CD8-positive, alpha-beta memory T cell (primary cell): ENCODE data around the gene OR8H3. TPM values are rescaled to one million over a fixed set of nuclear protein-coding genes. Genes with fewer than 3 reads are reported as not detected.
"Not testable (repeated sequence)": the region's sequence is repeated elsewhere in the genome, so short reads cannot be mapped to it uniquely, and the experiment has no call there.

Source experiments
- CTCF ChIA-PET: fragments of 350-600 bp; sonication (Branson Sonifier 250); formaldehyde crosslinking; loops from one replicate; lab custom pipeline; 2021; ENCODE audit warnings: antibody characterized with exemption; lab: Charles Lee
- POLR2A ChIA-PET: fragments of 350-600 bp; sonication (Branson Sonifier 250); formaldehyde crosslinking; loops from one replicate; lab custom pipeline; 2021; ENCODE audit warnings: antibody characterized with exemption; lab: Charles Lee
- DNase-seq, 5 donors: peaks; one replicate each; pipeline versions ENCODE4 v3.0.0 to v3.0.0-alpha.2; 2020 to 2022; ENCODE audit warnings: mixed read lengths in 1 of 5
- H3K27ac ChIP-seq: one replicate; pipeline ENCODE4 v1.7.0; 2013; ENCODE audit warnings: low read depth, mild to moderate bottlenecking, low read length, moderate library complexity
- H3K27me3 ChIP-seq: 2 replicates; pipeline ENCODE4 v1.7.0; 2013; ENCODE audit warnings: low read length, mild to moderate bottlenecking; ENCODE audit not compliant: insufficient read depth, poor library complexity, severe bottlenecking
- H3K36me3 ChIP-seq: 2 replicates; pipeline ENCODE4 v1.7.0; 2013; ENCODE audit warnings: mild to moderate bottlenecking, low read length, moderate library complexity; ENCODE audit not compliant: insufficient read depth
- H3K4me1 ChIP-seq: 2 replicates; pipeline ENCODE4 v1.7.0; 2013; ENCODE audit warnings: mild to moderate bottlenecking, low read length, moderate library complexity; ENCODE audit not compliant: insufficient read depth
- H3K4me3 ChIP-seq: 2 replicates; pipeline ENCODE4 v1.7.0; 2013; ENCODE audit warnings: mild to moderate bottlenecking, low read length
- H3K9me3 ChIP-seq: 2 replicates; pipeline ENCODE4 v1.7.0; 2013; ENCODE audit warnings: mild to moderate bottlenecking, low read length
- H3K27ac Mint-ChIP-seq, 8 donors: one replicate each; pipeline ENCODE4 v1.8.0; 2020 to 2021; ENCODE audit warnings: mixed read lengths in 8 of 8, mild to moderate bottlenecking in 6 of 8, inconsistent platforms in 3 of 8, moderate library complexity in 3 of 8
- H3K27me3 Mint-ChIP-seq, 2 donors: one replicate each; pipeline ENCODE4 v1.8.0; 2020 to 2021; ENCODE audit warnings: mixed read lengths in 2 of 2, mild to moderate bottlenecking in 1 of 2, moderate library complexity in 1 of 2
- H3K36me3 Mint-ChIP-seq, 3 donors: one replicate each; pipeline ENCODE4 v1.8.0; 2020 to 2021; ENCODE audit warnings: mixed read lengths in 3 of 3, inconsistent platforms in 1 of 3, mild to moderate bottlenecking in 1 of 3
- H3K4me1 Mint-ChIP-seq, 3 donors: one replicate each; pipeline ENCODE4 v1.8.0; 2020 to 2021; ENCODE audit warnings: mixed read lengths in 3 of 3, inconsistent platforms in 1 of 3, mild to moderate bottlenecking in 1 of 3
- H3K4me3 Mint-ChIP-seq, 7 donors: one replicate each; pipeline ENCODE4 v1.8.0; 2020 to 2021; ENCODE audit warnings: mixed read lengths in 7 of 7, mild to moderate bottlenecking in 6 of 7, moderate library complexity in 4 of 7, inconsistent platforms in 2 of 7
- H3K9me3 Mint-ChIP-seq, 5 donors: one replicate each; pipeline ENCODE4 v1.8.0; 2020 to 2022; ENCODE audit warnings: mixed read lengths in 5 of 5, mild to moderate bottlenecking in 3 of 5, moderate library complexity in 2 of 5, inconsistent platforms in 1 of 5
- polyA plus RNA-seq: library from polyadenylated mRNA; unstranded; fragments of 300-500 nt; fragmentation: Illumina TruSeq; gene quantifications from one replicate; pipeline ENCODE4 v1.2.3, GENCODE V29; 2021
- total RNA-seq, 2 experiments: library from RNA; stranded (reverse); gene quantifications; one replicate each; pipeline ENCODE4 v1.2.3, GENCODE V29; 2021

The OR8H3 gene
- not detected for total RNA-seq
- not detected for polyA plus RNA-seq

GRCh38 chr11:56122073-56122472 is at the start of gene OR8H3:
Gene OR8H3, plus strand, starts transcription at chr11:56122373. Its CDS starts 0 bp downstream, at chr11:56122373.
- H3K9me3 Mint-ChIP-seq: peaks cover 2 to 29% (median 19%) of the 10 kb centered on the region in 5 donors
- DNase-seq: no peak
- ChIA-PET POLR2A (no interaction called here), CTCF (no interaction called here)
- no peaks in the 10 kb centered on the region for H3K4me1 Mint-ChIP-seq
- H3K4me1 ChIP-seq: no peaks in the 10 kb centered on the region
- H3K9me3 ChIP-seq: no peaks in the 10 kb centered on the region
- H3K36me3 Mint-ChIP-seq: no peaks in the 10 kb centered on the region
- no peaks in the 10 kb centered on the region for H3K36me3 ChIP-seq
- H3K27ac ChIP-seq: no peak within 1 kb of the TSS
- H3K27ac Mint-ChIP-seq: no peak within 1 kb of the TSS
- no peak within 1 kb of the TSS for H3K4me3 ChIP-seq
- H3K4me3 Mint-ChIP-seq: no peak within 1 kb of the TSS
- no peaks in the 10 kb centered on the region for H3K27me3 ChIP-seq
- H3K27me3 Mint-ChIP-seq: no peaks in the 10 kb centered on the region

DNA sequence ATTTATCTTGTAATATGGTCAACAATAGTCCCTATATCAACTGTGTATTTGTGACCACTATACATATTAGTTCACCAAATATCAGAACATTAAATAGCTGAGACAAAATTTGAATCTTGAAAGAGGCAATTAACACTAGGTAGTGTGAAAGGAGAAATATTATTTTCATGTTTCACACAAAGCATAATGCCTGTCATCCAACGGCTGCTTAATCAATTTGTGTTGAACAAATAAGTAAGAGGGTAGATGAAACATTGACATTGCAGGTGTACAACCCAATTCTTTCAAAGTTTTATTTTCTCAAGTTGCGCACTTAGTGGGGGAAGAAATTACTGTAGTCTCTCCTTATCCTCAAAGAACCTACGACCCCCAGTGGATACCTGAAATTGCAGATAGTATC is 32.5 kb upstream of the OR8H3 start:
- ChIA-PET CTCF (no interaction called here), POLR2A (no interaction called here)
- no peaks in the 10 kb centered on the region for H3K27me3 ChIP-seq
- Mint-ChIP-seq H3K4me1 (no peaks in the 10 kb centered on the region), H3K4me3 (no peak overlapping the region), H3K9me3 (peaks cover 4 to 44% (median 5%) of the 10 kb centered on the region in 5 donors), H3K27ac (no peak overlapping the region), H3K36me3 (no peaks in the 10 kb centered on the region), H3K27me3 (no peaks in the 10 kb centered on the region)
- no peak overlapping the region for H3K4me3 ChIP-seq
- H3K4me1 ChIP-seq: no peaks in the 10 kb centered on the region
- no peak overlapping the region for H3K27ac ChIP-seq
- DNase-seq: no peak
- no peaks in the 10 kb centered on the region for H3K9me3 ChIP-seq
- no peaks in the 10 kb centered on the region for H3K36me3 ChIP-seq

GRCh38 chr11:56093008-56093407 is 29.2 kb upstream of the OR8H3 start, which contains the start of gene OR8I2:
Gene OR8I2, plus strand, starts transcription at chr11:56093308. Its CDS starts 0 bp downstream, at chr11:56093308.
- ChIA-PET POLR2A (no interaction called here), CTCF (no interaction called here)
- no peaks in the 10 kb centered on the region for H3K9me3 ChIP-seq
- H3K27ac Mint-ChIP-seq: no peak within 1 kb of the TSS
- H3K36me3 ChIP-seq: no peaks in the 10 kb centered on the region
- H3K27ac ChIP-seq: no peak within 1 kb of the TSS
- no peaks in the 10 kb centered on the region for H3K27me3 ChIP-seq
- H3K9me3 Mint-ChIP-seq: peaks cover 0 to 28% (median 7%) of the 10 kb centered on the region in 5 donors
- H3K4me3 ChIP-seq: no peak within 1 kb of the TSS
- no peaks in the 10 kb centered on the region for H3K27me3 Mint-ChIP-seq
- DNase-seq: no peak
- H3K4me1 Mint-ChIP-seq: no peaks in the 10 kb centered on the region
- no peaks in the 10 kb centered on the region for H3K4me1 ChIP-seq
- H3K4me3 Mint-ChIP-seq: no peak within 1 kb of the TSS
- no peaks in the 10 kb centered on the region for H3K36me3 Mint-ChIP-seq

DNA sequence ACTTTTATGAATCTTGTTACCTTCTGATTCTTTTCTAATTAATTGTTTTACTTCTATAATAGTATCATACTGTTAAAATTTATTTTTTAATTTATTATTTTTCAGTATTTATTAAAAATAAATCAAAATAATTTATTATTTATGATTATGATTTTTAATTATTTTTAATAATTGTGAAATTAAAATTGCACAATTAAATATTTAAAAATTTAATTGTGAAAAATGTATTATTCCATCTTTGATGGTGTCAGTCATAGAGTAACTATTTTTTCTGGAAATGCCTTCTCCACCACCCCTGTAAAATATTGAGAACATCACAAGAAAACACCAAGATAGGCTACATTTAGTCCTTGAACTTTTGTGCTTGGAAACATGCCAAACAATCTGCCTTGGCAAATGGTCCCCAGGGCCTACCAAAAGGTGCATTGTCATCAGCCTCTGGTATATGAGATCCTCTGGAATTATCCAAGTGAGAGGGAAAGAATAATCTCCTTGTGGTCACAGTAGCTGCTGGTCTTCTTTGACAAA is 18.9 kb upstream of the OR8H3 start, which contains the start of gene OR8H2:
Gene OR8H2 (plus strand): TSS at position 478 of the 528 bp plus-strand sequence. CDS start 1,356 bp downstream, outside the sequence.
- H3K36me3 ChIP-seq: no peaks in the 10 kb centered on the region
- H3K9me3 ChIP-seq: no peaks in the 10 kb centered on the region
- H3K4me1 Mint-ChIP-seq: no peaks in the 10 kb centered on the region
- no peaks in the 10 kb centered on the region for H3K4me1 ChIP-seq
- no peak for DNase-seq
- no peak within 1 kb of the TSS for H3K4me3 ChIP-seq
- peaks cover 0 to 3% (median 0%) of the 10 kb centered on the region in 3 donors for H3K36me3 Mint-ChIP-seq
- POLR2A ChIA-PET: no interaction called here
- H3K9me3 Mint-ChIP-seq: peaks cover 8 to 27% (median 16%) of the 10 kb centered on the region in 5 donors
- CTCF ChIA-PET: no interaction called here
- H3K4me3 Mint-ChIP-seq: no peak within 1 kb of the TSS
- H3K27ac ChIP-seq: no peak within 1 kb of the TSS
- H3K27me3 ChIP-seq: no peaks in the 10 kb centered on the region
- H3K27me3 Mint-ChIP-seq: no peaks in the 10 kb centered on the region
- H3K27ac Mint-ChIP-seq: no peak within 1 kb of the TSS

DNA sequence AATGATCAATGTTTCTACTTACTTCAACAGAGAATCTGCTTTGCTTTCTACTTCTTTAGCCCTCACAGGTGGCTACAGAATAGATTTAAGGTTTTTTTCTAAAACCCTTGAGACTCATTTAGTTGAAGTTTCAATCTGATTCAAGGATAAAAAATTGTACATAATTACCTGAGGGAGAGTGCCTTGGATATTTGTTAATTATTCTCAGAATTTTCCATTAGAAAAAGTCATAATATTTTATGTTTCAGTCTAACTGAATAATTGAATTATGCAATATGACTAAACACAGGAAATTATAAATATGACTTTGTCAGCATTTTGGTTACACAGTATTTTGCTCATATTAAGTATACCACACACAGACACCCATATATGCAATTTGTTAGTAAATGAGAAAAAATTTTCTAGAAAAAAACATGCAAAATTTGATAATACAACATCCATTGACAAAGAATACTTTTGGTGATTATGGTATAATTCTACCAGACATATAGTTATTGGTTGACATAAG is 18.0 kb downstream of the OR8H3 start, which contains the start of gene OR8J3:
Gene OR8J3 (minus strand): TSS at position 51 of the 511 bp plus-strand sequence. CDS start 2,483 bp downstream, outside the sequence.
- H3K4me3 ChIP-seq: no peak within 1 kb of the TSS
- H3K4me1 ChIP-seq: no peaks in the 10 kb centered on the region
- H3K36me3 ChIP-seq: no peaks in the 10 kb centered on the region
- no peaks in the 10 kb centered on the region for H3K27me3 ChIP-seq
- no peaks in the 10 kb centered on the region for H3K9me3 ChIP-seq
- no peak for DNase-seq
- no peak within 1 kb of the TSS for H3K27ac ChIP-seq
- POLR2A ChIA-PET: no interaction called here
- peaks cover 0 to 2% of the 10 kb centered on the region in 2 donors for H3K27me3 Mint-ChIP-seq
- peaks cover 0 to 1% (median 0%) of the 10 kb centered on the region in 3 donors for H3K36me3 Mint-ChIP-seq
- no peak within 1 kb of the TSS for H3K4me3 Mint-ChIP-seq
- CTCF ChIA-PET: no interaction called here
- H3K9me3 Mint-ChIP-seq: peaks cover 7 to 45% (median 21%) of the 10 kb centered on the region in 5 donors
- H3K4me1 Mint-ChIP-seq: no peaks in the 10 kb centered on the region
- no peak within 1 kb of the TSS for H3K27ac Mint-ChIP-seq

DNA sequence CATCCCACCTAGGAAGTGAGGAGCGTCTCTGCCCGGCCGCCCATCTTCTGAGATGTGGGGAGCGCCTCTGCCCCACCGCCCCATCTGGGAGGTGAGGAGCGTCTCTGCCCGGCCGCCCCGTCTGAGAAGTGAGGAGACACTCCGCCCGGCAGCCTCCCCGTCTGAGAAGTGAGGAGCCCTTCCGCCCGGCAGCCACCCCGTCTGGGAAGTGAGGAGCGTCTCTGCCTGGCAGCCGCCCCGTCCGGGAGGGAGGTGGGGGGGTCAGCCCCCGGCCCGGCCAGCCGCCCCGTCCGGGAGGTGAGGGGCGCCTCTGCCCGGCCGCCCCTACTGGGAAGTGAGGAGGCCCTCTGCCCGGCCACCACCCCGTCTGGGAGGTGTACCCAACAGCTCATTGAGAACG is 21.5 kb downstream of the OR8H3 start:
- POLR2A ChIA-PET, H3K4me3 ChIP-seq, H3K27me3 Mint-ChIP-seq, H3K27ac Mint-ChIP-seq, DNase-seq, H3K27me3 ChIP-seq, H3K4me1 Mint-ChIP-seq, H3K27ac ChIP-seq, H3K9me3 ChIP-seq, CTCF ChIA-PET, H3K4me1 ChIP-seq, H3K4me3 Mint-ChIP-seq, H3K36me3 Mint-ChIP-seq, H3K36me3 ChIP-seq: not testable (repeated sequence)
- H3K9me3 Mint-ChIP-seq: peaks cover 3 to 41% (median 17%) of the 10 kb centered on the region in 5 donors

DNA sequence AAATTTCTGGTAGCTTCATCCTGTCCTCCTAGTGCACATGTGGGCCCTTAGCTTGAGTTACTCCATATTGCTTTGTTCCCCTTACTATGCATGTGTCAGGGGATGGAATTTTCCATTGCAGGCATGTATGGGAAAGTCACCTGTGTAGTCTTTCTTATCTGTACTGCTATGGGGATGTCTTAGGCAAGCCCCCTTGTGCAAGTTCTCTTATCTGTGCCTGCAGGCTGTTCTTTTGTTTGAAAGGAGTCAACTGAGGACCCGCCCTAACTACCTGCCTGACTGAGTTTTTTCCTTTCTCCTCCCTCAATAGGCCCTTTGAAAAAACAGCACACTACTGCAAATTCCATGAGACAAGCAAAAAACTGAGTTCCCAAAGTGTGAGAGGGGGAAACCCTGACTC is 29.2 kb downstream of the OR8H3 start:
- peaks cover 19 to 46% (median 28%) of the 10 kb centered on the region in 5 donors for H3K9me3 Mint-ChIP-seq

DNA sequence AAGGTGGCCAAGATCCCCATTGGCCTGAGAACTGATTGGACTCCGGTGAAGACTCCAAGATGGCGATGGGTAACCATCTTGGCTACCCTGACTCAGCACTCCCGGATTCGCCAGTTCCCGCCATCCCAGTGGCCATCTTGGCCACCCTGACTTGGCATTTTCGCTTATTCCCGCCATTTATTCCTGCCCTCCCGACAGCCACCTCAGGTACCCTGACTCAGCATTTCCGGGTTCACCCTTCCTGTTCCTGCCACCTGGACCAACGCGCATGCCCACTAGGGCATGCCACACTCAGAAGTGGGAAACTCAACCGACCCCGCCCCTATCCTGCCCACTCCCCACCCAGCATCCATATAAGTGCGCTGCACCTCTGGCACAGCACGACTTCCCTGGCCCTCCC is 30.2 kb downstream of the OR8H3 start:
- Histone ChIP-seq H3K27ac (no peak overlapping the region), H3K27me3 (no peaks in the 10 kb centered on the region), H3K36me3 (no peaks in the 10 kb centered on the region), H3K9me3 (no peaks in the 10 kb centered on the region), H3K4me1 (no peaks in the 10 kb centered on the region), H3K4me3 (no peak overlapping the region)
- H3K27ac Mint-ChIP-seq: no peak overlapping the region
- H3K9me3 Mint-ChIP-seq: peaks cover 22 to 47% (median 29%) of the 10 kb centered on the region in 5 donors
- no peak overlapping the region for H3K4me3 Mint-ChIP-seq
- no peaks in the 10 kb centered on the region for H3K4me1 Mint-ChIP-seq
- ChIA-PET POLR2A (no interaction called here), CTCF (no interaction called here)
- no peaks in the 10 kb centered on the region for H3K27me3 Mint-ChIP-seq
- H3K36me3 Mint-ChIP-seq: no peaks in the 10 kb centered on the region
- no peak for DNase-seq

More for the DNA sequence above, 29.2 kb downstream of the OR8H3 start:
- H3K27me3 ChIP-seq: no peaks in the 10 kb centered on the region
- no peaks in the 10 kb centered on the region for H3K4me1 ChIP-seq
- CTCF ChIA-PET: no interaction called here
- H3K4me1 Mint-ChIP-seq: no peaks in the 10 kb centered on the region
- no peak overlapping the region for H3K4me3 ChIP-seq
- H3K4me3 Mint-ChIP-seq: no peak overlapping the region
- POLR2A ChIA-PET: no interaction called here
- H3K9me3 ChIP-seq: no peaks in the 10 kb centered on the region
- no peaks in the 10 kb centered on the region for H3K36me3 Mint-ChIP-seq
- no peak overlapping the region for H3K27ac ChIP-seq
- no peak overlapping the region for H3K27ac Mint-ChIP-seq
- H3K27me3 Mint-ChIP-seq: no peaks in the 10 kb centered on the region
- H3K36me3 ChIP-seq: no peaks in the 10 kb centered on the region
- no peak for DNase-seq
